HEK293 (cell line): ENCODE measurements around the gene TIE1.

ENCODE experiments used
- CTCF ChIA-PET: fragments of 350-600 bp; formaldehyde crosslinking; extraction: SDS; loops from one replicate; lab custom pipeline; 2021; ENCODE audit warnings: antibody characterized with exemption; lab: Yijun Ruan, JAX
- POLR2A ChIA-PET: fragments of 300-600 bp; formaldehyde crosslinking; extraction: SDS; loops from one replicate; lab custom pipeline; 2020; ENCODE audit warnings: antibody characterized with exemption, inconsistent platforms; lab: Yijun Ruan, JAX
- H3K27ac ChIP-seq: fragments of 200-500 bp; sonication (Bioruptor generic); 2 replicates; pipeline ENCODE4 v1.5.1; 2014; ENCODE audit warnings: low read depth, low read length, control low read depth, inconsistent platforms; ENCODE audit errors: extremely low read depth
- H3K36me3 ChIP-seq, 2 experiments: fragments of 200-500 bp in 1 of 2; sonication (Bioruptor generic) in 1 of 2; 1 replicate in 1 of 2; 2 replicates in 1 of 2; pipeline ENCODE4 v1.5.1; 2014 to 2017; ENCODE audit warnings: inconsistent platforms in 2 of 2, low read length in 2 of 2; ENCODE audit not compliant: control insufficient read depth in 2 of 2, insufficient read depth in 1 of 2
- H3K4me1 ChIP-seq: fragments of 200-500 bp; sonication (Bioruptor generic); 2 replicates; pipeline ENCODE4 v1.5.1; 2014; ENCODE audit warnings: mild to moderate bottlenecking, low read length, inconsistent platforms; ENCODE audit not compliant: control insufficient read depth, insufficient read depth
- H3K4me3 ChIP-seq: 2 replicates; pipeline ENCODE4 v1.5.1; 2011; ENCODE audit warnings: low read depth, mild to moderate bottlenecking, control low read depth, low read length, moderate library complexity
- H3K9me3 ChIP-seq: fragments of 200-500 bp; sonication (Bioruptor generic); 2 replicates; pipeline ENCODE4 v1.5.1; 2014; ENCODE audit warnings: low read depth, low read length, inconsistent platforms; ENCODE audit not compliant: control insufficient read depth, insufficient read depth
- EGR2 ChIP-seq: fragments of 450-650 bp; formaldehyde crosslinking; IDR thresholded peaks from 2 replicates; pipeline ENCODE4 v1.5.1; 2016; ENCODE audit warnings: low read depth, missing biosample characterization, missing genetic modification characterization
- INSM2 ChIP-seq: fragments of 450-650 bp; formaldehyde crosslinking; IDR thresholded peaks from 2 replicates; pipeline ENCODE4 v1.5.1; 2016; ENCODE audit warnings: missing biosample characterization, missing genetic modification characterization
- KLF17 ChIP-seq: fragments of 450-650 bp; formaldehyde crosslinking; IDR thresholded peaks from 2 replicates; pipeline ENCODE4 v1.5.1; 2016; ENCODE audit warnings: missing biosample characterization, missing genetic modification characterization
- MEIS1 ChIP-seq: sonication (generic); formaldehyde crosslinking; IDR thresholded peaks from 2 replicates; pipeline ENCODE4 v1.8.1; 2022; ENCODE audit warnings: missing genetic modification reagents, mild to moderate bottlenecking, borderline replicate concordance
- PBX3 ChIP-seq: sonication (generic); formaldehyde crosslinking; IDR thresholded peaks from 2 replicates; pipeline ENCODE4 v1.8.1; 2022; ENCODE audit warnings: mild to moderate bottlenecking, moderate library complexity, missing genetic modification reagents
- PRDM1 ChIP-seq: fragments of 450-650 bp; formaldehyde crosslinking; IDR thresholded peaks from 2 replicates; pipeline ENCODE4; 2016; ENCODE audit warnings: missing biosample characterization, missing genetic modification characterization
- WT1 ChIP-seq: fragments of 450-650 bp; formaldehyde crosslinking; IDR thresholded peaks from 2 replicates; pipeline ENCODE4 v1.5.1; 2016; ENCODE audit warnings: missing biosample characterization, missing genetic modification characterization
- ZFHX2 ChIP-seq: fragments of 450-650 bp; formaldehyde crosslinking; conservative IDR thresholded peaks from 2 replicates; pipeline ENCODE4 v1.5.1; 2016; ENCODE audit warnings: missing biosample characterization, missing genetic modification characterization
- ZNF10 ChIP-seq: fragments of 450-650 bp; formaldehyde crosslinking; IDR thresholded peaks from 2 replicates; pipeline ENCODE4 v1.5.1; 2017; ENCODE audit warnings: missing biosample characterization, missing genetic modification characterization
- ZNF133 ChIP-seq: fragments of 450-650 bp; formaldehyde crosslinking; IDR thresholded peaks from 2 replicates; pipeline ENCODE4 v1.5.1; 2016; ENCODE audit warnings: missing biosample characterization, missing genetic modification characterization
- ZNF148 ChIP-seq: fragments of 450-650 bp; formaldehyde crosslinking; IDR thresholded peaks from 2 replicates; pipeline ENCODE4 v1.5.0; 2017; ENCODE audit warnings: missing biosample characterization, missing genetic modification characterization, borderline replicate concordance
- ZNF157 ChIP-seq: fragments of 450-650 bp; formaldehyde crosslinking; IDR thresholded peaks from 2 replicates; pipeline ENCODE4 v1.5.1; 2016; ENCODE audit warnings: missing biosample characterization, missing genetic modification characterization
- ZNF169 ChIP-seq: fragments of 450-650 bp; formaldehyde crosslinking; IDR thresholded peaks from 2 replicates; pipeline ENCODE4 v1.5.1; 2016; ENCODE audit warnings: missing biosample characterization, missing genetic modification characterization
- ZNF19 ChIP-seq: fragments of 450-650 bp; formaldehyde crosslinking; IDR thresholded peaks from 2 replicates; pipeline ENCODE4; 2016; ENCODE audit warnings: missing biosample characterization, missing genetic modification characterization, low read depth
- ZNF266 ChIP-seq: fragments of 450-650 bp; formaldehyde crosslinking; IDR thresholded peaks from 2 replicates; pipeline ENCODE4 v1.5.1; 2016; ENCODE audit warnings: missing biosample characterization, missing genetic modification characterization, low read depth
- ZNF391 ChIP-seq: fragments of 450-650 bp; formaldehyde crosslinking; IDR thresholded peaks from 2 replicates; pipeline ENCODE4 v1.5.1; 2016; ENCODE audit warnings: low read depth, missing biosample characterization, missing genetic modification characterization, borderline replicate concordance
- ZNF398 ChIP-seq: fragments of 450-650 bp; formaldehyde crosslinking; IDR thresholded peaks from 2 replicates; pipeline ENCODE4 v1.5.1; 2017; ENCODE audit warnings: missing biosample characterization, missing genetic modification characterization
- ZNF610 ChIP-seq: fragments of 450-650 bp; formaldehyde crosslinking; IDR thresholded peaks from 2 replicates; pipeline ENCODE4 v1.5.1; 2016; ENCODE audit warnings: missing biosample characterization, missing genetic modification characterization, borderline replicate concordance
- ZNF623 ChIP-seq: fragments of 450-650 bp; formaldehyde crosslinking; IDR thresholded peaks from 2 replicates; pipeline ENCODE4 v1.5.1; 2016; ENCODE audit warnings: missing biosample characterization, missing genetic modification characterization
- ZNF785 ChIP-seq: fragments of 450-650 bp; formaldehyde crosslinking; IDR thresholded peaks from 2 replicates; pipeline ENCODE4 v1.5.1; 2016; ENCODE audit warnings: missing biosample characterization, missing genetic modification characterization
- ZNF843 ChIP-seq: fragments of 450-650 bp; formaldehyde crosslinking; IDR thresholded peaks from 2 replicates; pipeline ENCODE4 v1.5.1; 2016; ENCODE audit warnings: missing biosample characterization, missing genetic modification characterization
- ZSCAN30 ChIP-seq: fragments of 450-650 bp; IDR thresholded peaks from 2 replicates; pipeline ENCODE4 v1.5.1; 2018; ENCODE audit warnings: missing biosample characterization, mild to moderate bottlenecking, missing genetic modification characterization, moderate library complexity

Gene TIE1

GRCh38 chr1:43302201-43302600 lies 1.4 kb downstream of the TIE1 start:
- no peak overlapping the region for H3K4me3 ChIP-seq
- POLR2A ChIA-PET = no interaction called here
- no peaks in the 10 kb centered on the region for H3K9me3 ChIP-seq
- CTCF ChIA-PET = no interaction called here
- TF ChIP-seq ZNF266 (tag by site-specific recombination) (no peak), PBX3 (CRISPR knock-in tag) (no peak), INSM2 (tag by site-specific recombination) (no peak), ZNF169 (tag by site-specific recombination) (no peak), ZNF157 (tag by site-specific recombination) (no peak), PRDM1 (tag by site-specific recombination) (no peak), ZNF19 (no peak)
- H3K27ac ChIP-seq = no peak overlapping the region
- no peaks in the 10 kb centered on the region for H3K36me3 ChIP-seq
- H3K4me1 ChIP-seq = no peaks in the 10 kb centered on the region

- no peak for TF ChIP-seq MEIS1
- no peak for TF ChIP-seq ZNF785 (tag by site-specific recombination)
- no peak for TF ChIP-seq ZNF10 (tag by site-specific recombination)
- peak; percentile 54; the same call in 1 of the 2 replicates for TF ChIP-seq KLF17 (tag by site-specific recombination)
- TF ChIP-seq ZNF610 (tag by site-specific recombination) = no peak
- TF ChIP-seq ZNF398 = no peak
- TF ChIP-seq ZFHX2 (tag by site-specific recombination) = peak; percentile 93
- TF ChIP-seq ZNF843 = no peak
- TF ChIP-seq ZNF148 (tag by site-specific recombination) = no peak
- TF ChIP-seq ZSCAN30 (tag by site-specific recombination) = no peak
- peak; percentile 90 for TF ChIP-seq EGR2 (tag by site-specific recombination)
- peak; percentile 66; the same call in 1 of the 2 replicates for TF ChIP-seq WT1 (tag by site-specific recombination)
- no peak for TF ChIP-seq ZNF623 (tag by site-specific recombination)
- no peak for TF ChIP-seq ZNF391 (tag by site-specific recombination)
- TF ChIP-seq ZNF133 (tag by site-specific recombination) = no peak
- Histone ChIP-seq H3K36me3 (no peaks in the 10 kb centered on the region), H3K4me3 (no peak overlapping the region), H3K27ac (no peak overlapping the region), H3K9me3 (no peaks in the 10 kb centered on the region), H3K4me1 (no peaks in the 10 kb centered on the region)
- CTCF ChIA-PET = interaction anchor here (0.6 to 1.0 kb wide), 3 partner anchors 9 to 65 kb away, joined by 3 to 4 read pairs (median 3); no protein-coding TSS in a partner anchor
- POLR2A ChIA-PET = interaction anchor here (1.0 kb wide), 1 partner anchor 55 kb away, joined by 3 read pairs; no protein-coding TSS in a partner anchor
Observed at GRCh38 chr1:43302721-43303470, 2.1 kb downstream of the TIE1 start.
